Measurements from ENCODE around the gene RPS8.

DNA sequence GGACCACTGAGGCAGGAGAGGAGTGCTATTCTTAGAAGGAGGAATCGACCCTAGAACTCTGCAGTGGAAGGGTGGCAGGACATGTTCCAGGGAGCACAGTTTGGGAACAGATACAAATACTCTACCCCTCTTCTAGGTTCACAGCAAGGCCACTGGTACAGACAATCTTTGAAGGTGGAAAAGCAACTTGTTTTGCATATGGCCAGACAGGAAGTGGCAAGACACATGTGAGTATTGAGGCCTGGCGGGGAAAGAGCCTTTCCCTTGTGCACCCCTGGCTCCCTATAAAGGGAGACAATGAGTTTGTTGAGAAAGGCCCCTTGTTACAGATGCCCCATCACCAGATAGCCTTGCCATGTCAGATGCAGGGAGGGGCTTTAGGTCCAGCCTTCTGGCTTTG lies 17.9 kb upstream of the RPS8 start:
- no peak for TF ChIP-seq POLR2A (IDR thresholded peaks at IDR 0.05; ENCODE audit: low read depth, low read length)
- no peak for TF ChIP-seq TAF1 (IDR thresholded peaks at IDR 0.05; ENCODE audit: borderline replicate concordance, low read depth, low read length)
